ENCODE results near the gene GATA2.

GATA2 gene

GRCh38 chr3:128432971-128433836, 59.8 kb downstream of the GATA2 start:
- in situ Hi-C loops (cut with HindIII; ENCODE audit: low sequenced_read_pairs), result no loop called here
- H3K4me3 ChIP-seq (ENCODE audit: low read depth, low read length), result peak overlapping the region; percentile 20

GRCh38 chr3:128432301-128432970, 60.6 kb downstream of the GATA2 start:
- in situ Hi-C loops (cut with HindIII; ENCODE audit: low sequenced_read_pairs), result no loop called here
- no peak for DNase-seq (ENCODE audit: low read depth)
- TF ChIP-seq CTCF (IDR thresholded peaks at IDR 0.05; ENCODE audit: low read depth, low read length, missing control alignments), result no peak
- peak overlapping the region; percentile 20 for H3K4me3 ChIP-seq (ENCODE audit: low read depth, low read length)

More at GRCh38 chr3:128432971-128433836, 59.8 kb downstream of the GATA2 start:
- DNase-seq (ENCODE audit: low read depth), result no peak
- TF ChIP-seq CTCF (IDR thresholded peaks at IDR 0.05; ENCODE audit: low read depth, low read length, missing control alignments), result no peak

GRCh38 chr3:128431803-128432300, 61.1 kb downstream of the GATA2 start:
- TF ChIP-seq CTCF (IDR thresholded peaks at IDR 0.05; ENCODE audit: low read depth, low read length, missing control alignments), result no peak
- in situ Hi-C loops (cut with HindIII; ENCODE audit: low sequenced_read_pairs), result no loop called here
- no peak overlapping the region for H3K4me3 ChIP-seq (ENCODE audit: low read depth, low read length)
- DNase-seq (ENCODE audit: low read depth), result no peak

GRCh38 chr3:128430731-128431130, 62.3 kb downstream of the GATA2 start:
- in situ Hi-C loops (cut with HindIII; ENCODE audit: low sequenced_read_pairs), result no loop called here
- no peak for TF ChIP-seq CTCF (IDR thresholded peaks at IDR 0.05; ENCODE audit: low read depth, low read length, missing control alignments)

GRCh38 chr3:128430301-128430700, 62.7 kb downstream of the GATA2 start:
- in situ Hi-C loops (cut with HindIII; ENCODE audit: low sequenced_read_pairs), result no loop called here
- DNase-seq (ENCODE audit: low read depth), result no peak
- no peak overlapping the region for H3K4me3 ChIP-seq (ENCODE audit: low read depth, low read length)

More at GRCh38 chr3:128430731-128431130, 62.3 kb downstream of the GATA2 start:
- no peak overlapping the region for H3K4me3 ChIP-seq (ENCODE audit: low read depth, low read length)
- no peak for DNase-seq (ENCODE audit: low read depth)

More at GRCh38 chr3:128430301-128430700, 62.7 kb downstream of the GATA2 start:
- TF ChIP-seq CTCF (IDR thresholded peaks at IDR 0.05; ENCODE audit: low read depth, low read length, missing control alignments), result no peak
